CMK (cell line): ENCODE measurements around the gene AMZ1.

Source experiments
- DNase-seq: peaks from one replicate; pipeline ENCODE4 v3.0.0-alpha.2; 2010; ENCODE audit warnings: low read depth

Gene AMZ1

DNA sequence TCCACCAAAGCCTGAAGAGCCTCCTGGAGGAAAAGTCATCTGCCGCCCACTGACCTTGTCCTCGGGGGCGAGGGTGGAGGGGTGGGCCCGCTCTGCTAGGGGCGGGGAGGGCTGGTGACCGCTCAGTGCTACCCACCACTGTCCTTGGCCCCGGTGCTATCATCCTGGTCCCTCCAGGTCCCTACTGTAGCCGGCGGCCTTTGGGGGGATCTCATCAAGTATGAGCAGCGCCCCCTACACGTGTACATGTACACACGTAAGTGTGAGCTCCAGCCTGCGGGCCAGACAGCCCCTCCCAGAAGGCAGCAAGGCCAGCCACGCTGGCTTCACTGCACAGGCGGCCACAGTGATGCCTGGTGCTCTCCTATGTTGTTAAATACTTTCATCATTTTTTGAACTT lies 36.7 kb upstream of the AMZ1 start:
- DNase-seq: no peak

DNA sequence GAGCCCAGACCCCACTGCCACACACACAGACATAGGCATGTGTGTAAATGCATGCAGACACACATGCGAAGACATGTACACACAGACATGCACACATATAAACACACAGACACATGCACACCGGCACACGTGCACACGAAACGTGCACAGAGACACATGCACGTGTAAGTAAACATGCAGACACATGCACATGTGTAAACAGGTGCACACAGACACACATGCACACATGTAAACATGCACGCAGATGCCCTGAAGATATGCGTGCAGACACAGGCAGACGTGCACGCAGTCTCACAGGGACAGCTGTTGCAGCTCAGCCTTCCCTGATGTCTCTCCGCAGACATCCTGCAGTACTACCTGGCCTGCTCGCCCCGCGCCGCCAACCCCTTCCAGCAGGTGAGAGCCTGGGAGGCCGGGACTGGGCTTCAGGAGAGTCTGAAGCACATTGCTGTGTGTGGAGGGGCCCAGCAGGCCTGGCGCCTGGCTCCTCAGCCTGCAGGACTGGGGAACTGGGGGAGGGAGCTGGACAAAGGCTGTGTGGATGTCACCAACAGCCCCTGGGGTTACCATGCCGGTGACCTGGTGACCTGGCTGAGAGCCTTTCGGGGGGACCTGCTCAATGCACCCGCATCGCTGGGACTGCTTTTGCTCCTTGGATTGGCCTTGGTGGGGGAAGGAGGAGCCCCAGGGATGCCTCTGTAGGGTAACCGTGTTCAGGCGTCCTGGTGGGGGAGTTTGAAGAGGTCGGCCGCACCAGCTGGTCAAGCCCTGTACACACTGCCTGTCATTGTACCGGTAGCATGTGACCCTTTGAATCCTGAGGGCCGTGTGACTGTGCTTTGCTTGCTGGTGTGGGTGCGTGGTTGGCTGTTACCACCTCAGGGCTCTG lies 35.9 kb upstream of the AMZ1 start:
- no peak for DNase-seq

DNA sequence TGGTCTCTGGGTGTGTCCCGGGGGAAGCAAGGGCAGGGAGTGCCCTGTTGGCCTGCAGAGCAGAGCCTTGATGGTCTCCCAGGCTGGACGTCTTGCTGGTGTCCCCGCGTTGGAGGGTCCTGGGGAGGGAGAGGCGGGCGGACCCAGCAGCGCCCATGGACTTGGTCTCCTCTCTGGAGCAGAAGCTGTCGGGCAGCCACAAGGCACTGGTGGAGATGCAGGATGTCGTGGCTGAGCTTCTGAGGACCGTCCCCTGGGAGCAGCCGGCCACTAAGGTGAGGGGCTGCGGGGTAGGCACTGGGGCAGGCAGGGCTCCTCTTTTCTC lies 35.3 kb upstream of the AMZ1 start:
- DNase-seq: no peak

DNA sequence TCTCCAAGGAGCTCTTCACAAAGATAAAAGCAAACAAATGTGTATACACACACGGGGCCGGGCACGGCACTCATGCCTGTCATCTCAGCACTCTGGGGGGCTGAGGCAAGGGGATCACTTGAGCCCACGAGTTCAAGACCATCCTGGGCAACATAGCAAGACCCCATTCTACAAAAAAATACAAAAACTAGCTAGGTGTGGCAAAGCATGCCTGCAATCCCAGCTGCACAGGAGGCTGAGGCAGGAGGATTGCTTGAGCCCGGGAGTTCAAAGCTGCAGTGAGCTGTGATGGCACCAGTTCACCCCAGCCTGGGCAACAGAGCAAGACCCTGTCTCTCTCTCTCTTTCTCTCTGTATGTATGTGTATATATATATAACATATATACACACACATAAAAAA lies 33.9 kb upstream of the AMZ1 start:
- no peak for DNase-seq

DNA sequence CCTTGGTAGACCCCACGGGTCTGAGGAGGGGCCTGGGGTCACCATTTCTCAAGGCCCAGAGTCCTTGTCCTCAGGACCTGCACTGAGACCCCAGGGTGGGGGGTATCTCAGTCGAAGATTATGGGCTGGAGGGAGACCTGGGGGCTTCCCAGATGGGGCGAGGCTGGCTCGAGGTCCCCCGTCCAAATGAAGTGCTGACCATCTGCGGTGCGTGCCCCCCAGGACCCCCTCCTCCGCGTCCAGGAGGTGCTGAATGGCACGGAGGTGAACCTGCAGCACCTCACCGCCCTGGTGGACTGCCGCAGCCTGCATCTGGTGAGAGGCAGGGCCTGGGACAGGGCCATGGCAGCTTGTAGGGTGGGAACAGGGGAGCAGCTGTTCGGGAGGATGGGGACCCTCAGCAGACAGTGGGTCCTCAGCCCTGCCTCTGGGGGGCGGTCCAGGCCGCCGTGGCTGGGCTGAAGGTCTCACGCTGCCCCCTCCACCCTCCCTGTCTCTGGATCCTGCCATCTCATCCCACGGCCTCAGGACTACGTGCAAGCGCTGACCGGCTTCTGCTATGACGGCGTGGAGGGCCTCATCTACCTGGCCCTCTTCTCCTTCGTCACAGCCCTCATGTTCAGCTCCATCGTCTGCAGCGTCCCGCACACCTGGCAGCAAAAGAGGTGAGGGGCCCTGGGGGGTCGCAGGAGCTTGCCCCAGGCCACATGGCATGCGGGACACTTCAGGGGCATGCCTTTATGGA lies 32.0 kb upstream of the AMZ1 start:
- no peak for DNase-seq

DNA sequence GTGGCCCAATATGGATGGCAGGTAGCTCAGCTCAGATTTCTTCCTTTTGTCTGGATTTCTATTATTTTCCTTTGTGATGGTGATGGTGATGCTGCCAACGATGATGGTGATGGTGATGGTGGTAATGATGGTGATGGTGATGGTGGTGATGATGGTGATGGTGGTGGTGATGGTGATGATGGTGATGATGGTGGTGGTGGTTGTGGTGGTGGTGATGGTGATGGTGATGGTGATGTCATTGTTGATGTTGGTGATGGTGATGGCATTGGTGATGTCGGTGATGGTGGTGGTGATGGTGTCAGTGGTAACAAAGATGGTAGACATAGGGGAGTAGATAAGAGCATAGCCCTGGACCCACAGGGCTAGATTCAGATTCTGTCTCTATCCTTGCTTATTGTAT lies 30.8 kb upstream of the AMZ1 start:
- no peak for DNase-seq

DNA sequence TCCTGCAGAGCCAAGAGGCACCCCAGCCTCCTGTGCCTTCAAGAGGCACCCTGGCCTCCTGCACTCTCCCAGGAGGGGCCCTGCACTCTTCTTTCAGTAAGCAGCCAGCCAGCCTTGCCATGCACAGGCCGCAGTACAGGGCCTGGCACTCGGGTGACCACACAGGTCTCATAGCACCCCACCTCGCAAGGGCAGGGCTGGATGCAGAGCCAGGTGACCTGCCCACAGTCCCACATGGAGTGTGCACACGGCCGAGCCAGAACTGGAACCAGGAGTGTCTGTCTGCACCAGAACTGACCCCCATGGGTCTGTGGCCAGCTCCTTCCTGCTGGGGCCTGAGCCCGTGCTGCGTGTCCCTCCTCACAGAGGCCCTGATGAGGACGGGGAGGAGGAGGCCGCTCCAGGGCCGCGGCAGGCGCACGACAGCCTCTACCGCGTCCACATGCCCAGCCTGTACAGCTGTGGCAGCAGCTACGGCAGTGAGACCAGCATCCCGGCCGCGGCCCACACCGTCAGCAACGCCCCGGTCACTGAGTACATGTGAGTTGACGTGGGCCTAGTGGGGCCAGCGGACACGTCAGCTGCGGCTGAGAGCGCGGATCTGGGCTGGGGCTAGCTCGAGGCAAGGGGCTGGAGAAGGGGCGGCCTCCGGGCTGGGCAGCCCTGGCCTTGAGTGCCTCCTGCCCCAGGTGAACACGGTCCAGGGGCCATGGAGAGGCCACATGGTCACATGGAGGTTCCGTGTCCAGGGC lies 29.9 kb upstream of the AMZ1 start:
- DNase-seq: no peak

DNA sequence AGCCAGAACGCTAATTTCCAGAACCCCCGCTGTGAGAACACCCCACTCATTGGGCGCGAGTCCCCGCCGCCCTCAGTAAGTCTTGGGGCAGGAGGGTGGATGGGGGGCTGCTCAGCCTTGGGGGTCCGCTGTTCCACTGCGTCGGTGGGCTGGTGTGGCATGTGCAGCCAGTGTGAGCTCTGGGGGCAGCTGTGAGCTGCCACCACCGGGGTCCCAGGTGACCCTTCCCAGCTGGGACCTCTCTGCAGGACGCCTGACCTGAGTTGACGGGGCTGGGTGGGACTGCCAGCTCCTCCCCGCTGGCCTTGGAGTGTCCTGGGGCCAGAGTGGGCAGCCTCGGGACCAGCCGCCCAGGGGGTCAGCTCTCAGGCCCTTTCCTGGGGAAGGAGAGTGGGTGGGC lies 29.1 kb upstream of the AMZ1 start:
- no peak for DNase-seq

DNA sequence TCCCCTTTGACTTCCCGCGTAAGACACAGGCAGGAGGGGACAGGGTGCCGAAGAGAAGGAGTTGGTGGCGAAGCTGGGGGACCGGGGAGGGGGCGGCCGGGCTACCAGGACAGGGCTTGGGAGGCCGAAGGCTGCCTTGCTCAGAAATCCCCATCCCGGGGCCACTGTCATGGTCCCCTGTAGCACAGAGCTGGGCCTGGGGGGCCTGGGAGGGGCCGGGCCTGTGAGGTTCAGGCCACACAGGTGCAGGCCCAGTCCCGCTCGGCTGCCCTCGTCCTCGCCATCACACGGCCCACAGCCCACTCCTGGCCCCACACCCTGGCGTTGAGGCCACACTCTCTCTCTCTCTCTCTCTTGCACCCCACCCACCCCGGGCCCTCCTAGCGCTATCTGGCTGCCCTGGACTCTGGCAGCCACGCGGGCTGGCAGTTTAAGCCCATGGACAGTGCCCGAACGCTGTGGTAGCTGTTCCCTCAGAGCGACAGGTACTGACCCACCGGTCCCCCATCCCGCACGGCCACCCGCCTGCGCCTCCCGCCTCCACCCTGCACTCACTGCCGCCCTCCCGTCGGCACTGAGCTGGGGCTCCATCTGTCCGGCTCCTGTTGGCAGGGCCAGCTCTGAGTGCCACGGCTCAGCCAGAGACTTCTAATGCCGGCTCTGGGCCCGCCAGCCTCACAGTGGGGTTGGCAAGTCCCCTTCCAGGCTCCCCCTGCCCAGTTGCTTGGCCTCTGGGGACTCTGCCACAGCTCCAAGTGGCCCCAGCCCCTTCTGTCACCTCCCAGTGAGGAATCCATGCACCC lies 28.2 kb upstream of the AMZ1 start:
- DNase-seq: no peak

DNA sequence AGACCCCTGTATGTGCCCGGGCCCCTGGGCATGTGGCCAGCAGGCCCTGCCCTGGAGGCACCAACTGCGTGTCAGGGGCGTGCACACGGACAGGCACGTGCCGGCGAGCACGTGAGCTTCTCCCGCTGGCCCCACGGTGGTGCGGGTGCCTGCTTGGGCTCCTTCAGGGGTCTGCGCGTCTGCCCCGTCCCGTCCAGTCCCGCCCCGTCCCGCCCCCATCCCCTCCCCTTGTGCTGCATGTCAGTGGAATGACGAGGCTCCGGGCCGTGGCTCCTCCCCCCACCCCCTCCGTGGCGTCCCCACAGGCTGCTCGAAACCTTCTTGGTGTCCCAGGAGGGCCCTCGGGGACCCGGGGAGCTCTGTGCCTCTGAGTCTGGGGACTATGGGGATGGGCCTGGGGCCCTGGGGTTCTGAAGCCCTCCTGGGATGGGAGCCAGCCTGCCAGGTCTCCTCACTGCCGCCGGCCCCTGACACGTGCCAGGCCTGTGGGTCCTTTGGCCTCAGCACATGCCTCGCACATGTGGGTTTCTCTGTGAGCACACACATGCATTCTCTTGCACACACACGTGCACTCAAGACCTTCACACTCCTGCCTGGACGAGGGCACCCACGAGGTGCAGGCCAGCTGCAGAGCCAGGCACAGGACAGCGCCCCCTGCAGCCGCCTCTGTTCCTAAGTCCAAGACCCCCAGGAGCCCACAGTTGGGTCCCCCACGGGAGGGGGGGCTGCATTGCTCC lies 27.5 kb upstream of the AMZ1 start:
- no peak for DNase-seq

DNA sequence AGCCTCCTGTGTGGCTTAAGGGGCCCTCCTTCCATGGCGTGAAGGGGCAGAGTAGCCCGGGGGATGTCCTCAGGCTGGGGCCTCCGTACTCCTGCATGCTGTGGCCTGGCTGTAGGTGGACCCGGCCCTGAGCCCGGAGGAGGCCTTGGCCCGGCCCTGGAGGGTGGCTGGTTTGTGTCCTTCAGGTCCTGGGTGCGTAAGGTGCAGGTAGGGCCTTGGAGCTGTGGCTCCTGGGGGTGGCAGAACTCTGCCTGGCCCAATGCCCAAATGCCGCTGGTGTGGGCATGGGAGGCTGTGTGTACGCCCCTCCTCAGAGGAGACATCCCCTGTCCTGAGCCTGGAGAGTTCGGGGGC lies 26.9 kb upstream of the AMZ1 start:
- DNase-seq: no peak

DNA sequence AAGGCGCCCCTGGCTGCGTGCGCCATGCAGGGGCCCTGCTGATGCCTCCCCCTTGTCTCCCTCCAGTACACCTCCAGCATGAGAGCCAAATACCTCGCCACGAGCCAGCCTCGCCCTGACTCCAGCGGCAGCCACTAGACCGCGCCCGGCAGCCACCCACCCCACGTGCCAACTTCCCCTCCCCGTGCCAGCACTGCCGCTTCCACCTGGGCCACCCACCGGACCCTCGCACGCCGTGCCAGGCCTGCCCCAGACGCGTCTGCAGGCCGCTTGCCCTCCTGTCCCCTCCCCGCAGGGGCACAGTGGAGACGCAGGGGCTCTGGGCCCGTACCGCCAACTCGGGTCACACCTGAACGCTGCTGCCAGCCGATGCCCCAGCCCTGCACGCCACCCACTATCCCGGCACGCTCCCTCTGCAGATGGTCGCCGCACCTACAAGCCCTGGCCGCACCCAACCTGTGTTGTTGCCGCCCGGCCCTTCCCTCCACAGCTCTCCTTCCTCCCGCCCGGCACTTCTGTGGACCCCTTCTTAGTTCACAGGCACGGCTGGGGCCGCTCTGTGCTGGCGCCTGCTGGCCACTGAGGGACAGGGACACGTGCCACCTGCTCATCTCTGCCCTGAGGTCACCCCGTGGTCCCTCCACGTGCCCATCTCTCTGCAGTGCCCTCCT lies 26.3 kb upstream of the AMZ1 start:
- no peak for DNase-seq

DNA sequence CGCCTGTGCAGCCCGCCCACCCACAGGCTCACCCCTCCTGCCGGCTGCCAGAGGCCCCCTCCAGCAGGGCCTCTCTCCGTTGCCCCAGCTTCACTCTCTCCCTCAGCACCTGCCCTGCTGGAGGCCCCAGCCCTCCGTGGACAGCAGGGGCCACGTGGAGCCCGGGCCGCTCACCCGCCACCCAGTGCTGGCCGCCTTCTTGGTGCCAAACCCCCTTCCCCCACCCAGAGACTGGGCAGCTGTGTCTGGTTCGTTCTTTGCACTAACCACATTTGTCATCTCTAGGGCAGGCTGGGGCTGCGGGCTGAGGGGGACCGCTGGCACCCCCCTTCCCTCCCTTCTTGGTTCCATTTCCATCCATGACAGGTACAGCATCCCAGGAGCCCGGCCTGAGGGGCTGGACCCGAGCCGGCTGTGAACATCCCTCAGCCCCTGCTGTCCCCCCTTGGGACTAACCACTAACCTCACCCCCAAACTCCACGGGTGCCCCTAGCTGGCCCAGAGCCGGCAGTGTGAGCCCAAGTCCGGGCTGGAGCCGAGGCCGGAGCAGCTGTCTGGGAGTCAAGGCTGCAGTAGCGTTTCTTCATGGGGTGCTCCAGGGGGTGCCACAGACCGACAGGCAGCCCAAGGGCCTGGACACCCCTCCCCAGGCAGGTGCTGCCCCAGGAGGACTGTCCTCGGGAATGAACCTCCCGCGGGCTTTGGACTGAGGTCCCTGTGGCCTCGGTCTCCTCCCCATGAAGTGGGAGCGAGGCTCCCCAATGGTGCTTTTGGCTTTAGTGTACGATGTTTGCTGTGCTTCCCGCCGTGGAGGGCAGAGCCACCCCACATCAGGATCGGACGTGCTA lies 25.5 kb upstream of the AMZ1 start:
- no peak for DNase-seq

DNA sequence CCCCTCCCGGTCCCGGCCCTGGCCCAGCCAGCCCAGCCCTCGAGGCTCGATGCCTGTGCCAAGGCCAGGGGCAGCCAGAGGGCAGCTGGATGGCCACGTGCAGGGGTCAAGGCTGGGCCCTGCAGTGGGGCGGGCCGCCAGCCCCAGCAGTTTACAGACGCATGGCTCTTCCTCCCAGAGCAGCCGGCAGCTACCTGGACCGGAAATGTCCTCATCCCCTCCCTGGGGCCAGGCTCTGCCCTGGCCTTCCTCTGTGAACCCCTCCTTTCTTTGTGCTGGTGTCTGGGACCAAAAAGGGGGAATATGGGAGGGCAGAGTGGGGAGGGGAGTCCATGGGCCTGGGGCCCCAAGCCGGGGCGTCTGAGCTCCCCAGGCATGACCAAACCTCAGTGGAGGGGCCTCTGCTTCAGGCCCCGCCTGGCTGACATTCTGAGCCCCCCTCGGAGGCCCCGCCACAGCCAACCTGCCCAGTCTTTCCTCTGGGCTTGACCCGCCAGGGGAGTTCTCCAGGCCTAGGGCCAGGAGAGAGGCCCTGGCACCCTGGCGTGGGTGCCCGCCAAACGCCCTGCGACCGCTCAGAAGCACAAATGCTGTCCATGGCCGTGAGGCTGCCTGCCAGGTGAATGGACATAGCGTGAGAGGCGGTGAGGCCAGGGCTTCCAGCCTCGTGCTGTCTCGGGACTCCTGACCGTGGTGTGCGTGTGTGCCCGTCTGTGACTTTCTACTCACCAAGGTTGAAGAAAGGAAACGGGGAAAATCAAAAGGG lies 24.7 kb upstream of the AMZ1 start:
- DNase-seq: no peak

DNA sequence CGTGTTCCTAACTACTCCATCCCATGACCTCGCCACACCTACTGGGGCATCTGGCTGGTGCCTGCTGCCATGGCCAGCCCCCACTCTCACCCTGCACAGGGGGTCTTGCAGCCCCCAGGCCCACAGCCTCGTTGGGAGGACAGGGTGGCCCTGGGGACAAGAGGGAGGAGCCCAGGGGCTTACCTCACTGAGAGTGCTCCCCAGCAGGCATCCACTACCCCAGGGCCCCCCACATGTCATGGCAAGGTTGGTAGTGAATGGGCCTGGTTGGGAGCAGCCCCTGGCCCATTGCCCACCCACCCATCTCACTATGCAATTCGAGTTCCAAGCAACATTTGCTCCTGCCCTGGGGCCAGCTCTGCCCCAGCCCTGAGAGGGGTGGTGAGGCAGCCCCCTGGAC lies 24.0 kb upstream of the AMZ1 start:
- no peak for DNase-seq

DNA sequence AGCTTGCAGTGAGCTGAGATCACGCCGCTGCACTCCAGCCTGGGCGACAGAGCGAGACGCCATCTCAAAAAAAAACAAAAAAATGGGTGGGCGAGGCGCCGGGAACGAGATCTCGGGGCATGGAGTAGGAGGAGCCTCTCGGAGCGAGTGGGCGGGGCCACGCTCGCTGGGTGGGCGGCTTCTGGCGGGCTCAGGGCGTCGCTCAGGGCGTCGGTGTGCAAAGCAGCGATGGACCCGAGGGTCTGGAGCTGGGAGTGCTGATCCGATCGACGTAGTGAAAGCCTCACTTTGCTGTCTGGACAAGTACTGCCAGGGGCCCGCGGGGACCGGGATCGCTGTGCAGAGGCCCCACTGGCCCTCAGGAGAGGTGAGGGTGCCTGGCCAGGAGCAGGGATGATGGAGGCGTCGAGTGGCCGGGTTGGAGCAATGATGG lies 22.6 kb upstream of the AMZ1 start:
- no peak for DNase-seq

DNA sequence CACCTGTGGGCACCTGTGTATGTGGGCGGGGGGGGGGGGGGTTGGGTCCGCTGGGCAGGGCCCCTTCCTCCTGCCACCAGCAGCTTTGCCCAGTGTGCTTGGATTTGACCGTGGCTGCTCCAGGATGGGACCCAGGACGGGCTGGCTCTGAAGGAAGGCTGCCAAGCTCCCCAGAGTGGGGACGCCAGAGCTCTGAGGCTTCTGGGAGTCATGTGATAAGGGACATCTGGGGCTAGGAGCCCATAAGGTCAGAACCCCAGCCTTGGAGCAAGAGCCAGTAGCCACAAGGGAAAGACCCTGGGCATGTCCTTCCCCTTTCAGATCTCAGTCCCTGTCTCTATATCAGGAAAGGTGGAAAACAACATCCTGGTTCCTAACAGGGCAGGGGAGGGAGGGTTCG lies 21.8 kb upstream of the AMZ1 start:
- no peak for DNase-seq

DNA sequence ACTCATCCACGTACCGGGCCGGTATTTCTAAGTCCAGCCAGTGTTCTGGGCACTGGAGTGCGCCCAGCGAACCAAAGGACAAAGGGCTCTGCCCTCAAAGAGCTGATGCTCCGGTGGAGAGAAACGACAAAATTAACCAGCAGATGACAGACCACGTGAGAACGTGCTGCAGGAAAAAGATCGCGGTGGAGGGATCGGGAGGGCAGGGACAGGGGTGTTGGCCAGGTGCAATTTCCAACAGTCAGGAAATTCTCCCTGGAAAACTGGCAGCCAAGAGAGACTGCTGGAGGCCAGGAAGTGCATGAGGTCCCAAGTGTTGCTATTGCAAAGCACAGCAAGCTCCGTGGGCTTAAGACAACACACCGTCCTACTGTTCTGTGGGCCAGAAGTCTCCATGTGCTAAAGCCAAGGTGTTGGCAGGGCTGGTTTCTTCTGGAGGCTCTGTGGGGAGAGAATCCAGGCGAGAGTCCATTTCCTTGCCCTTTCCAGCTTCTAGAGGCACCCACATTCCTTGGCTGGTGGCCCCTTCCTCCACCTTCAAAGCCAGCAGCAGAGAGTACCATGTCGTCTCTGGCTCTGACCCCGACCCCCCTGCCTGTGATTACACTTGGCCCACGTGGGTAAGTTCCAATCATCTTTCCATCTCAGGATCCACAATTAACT lies 21.3 kb upstream of the AMZ1 start:
- no peak for DNase-seq

DNA sequence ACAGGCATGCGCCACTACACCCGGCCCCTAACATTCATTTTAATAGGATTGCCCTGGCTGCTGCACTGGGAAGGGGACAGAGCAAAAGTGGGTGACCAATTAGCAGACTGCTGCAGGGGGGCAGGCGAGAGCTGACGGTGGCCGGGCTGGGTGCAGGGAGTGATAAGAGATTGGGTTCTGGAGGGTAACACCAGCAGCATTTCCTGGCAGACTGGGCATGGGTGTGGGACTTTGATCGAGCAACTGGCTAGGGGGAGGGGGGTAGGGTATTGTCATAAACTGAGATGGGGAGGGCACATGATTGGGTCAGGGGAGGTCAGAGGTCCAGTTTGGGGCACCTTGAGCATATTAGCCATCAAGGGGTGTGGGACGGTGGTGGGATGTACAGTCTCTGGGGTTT lies 20.2 kb upstream of the AMZ1 start:
- no peak for DNase-seq
